K562 (cell line): Measurements from ENCODE around the gene SUOX. TPM values are rescaled to one million over a fixed set of nuclear protein-coding genes. Genes with fewer than 3 reads are reported as not detected.

ENCODE experiments used
- ASH1L ChIP-seq: fragments of 450-650 bp; IDR thresholded peaks from 2 replicates; pipeline ENCODE4 v1.6.1; 2018; ENCODE audit warnings: borderline replicate concordance, mild to moderate bottlenecking, low read depth; ENCODE audit not compliant: partially characterized antibody
- CBFB ChIP-seq: sonication (generic); formaldehyde crosslinking; IDR thresholded peaks from 2 replicates; pipeline ENCODE4 v1.4.0; 2020; ENCODE audit warnings: mild to moderate bottlenecking, missing genetic modification reagents
- CBX5 ChIP-seq: IDR thresholded peaks from 2 replicates; pipeline ENCODE4 v1.6.1; 2014; ENCODE audit warnings: low read depth, borderline replicate concordance
- DDX20 ChIP-seq: fragments of 450-650 bp; IDR thresholded peaks from 2 replicates; pipeline ENCODE4 v1.6.1; 2016; ENCODE audit warnings: missing genetic modification characterization, low read depth, mild to moderate bottlenecking, missing compliant biosample characterization, moderate library complexity
- ELF1 ChIP-seq: fragments of 200-800 bp; sonication (Bioruptor generic); IDR thresholded peaks from 2 replicates; pipeline ENCODE4 v1.6.1; 2016; ENCODE audit warnings: missing genetic modification characterization, missing compliant biosample characterization
- HNRNPL ChIP-seq: fragments of 200-400 bp; formaldehyde crosslinking; IDR thresholded peaks from 2 replicates; pipeline ENCODE4 v1.6.1; 2017; ENCODE audit warnings: low read depth, mild to moderate bottlenecking, low read length
- ILF3 ChIP-seq: fragments of 450-650 bp; IDR thresholded peaks from 2 replicates; pipeline ENCODE4 v1.6.1; 2018; ENCODE audit warnings: antibody characterized with exemption, mild to moderate bottlenecking, moderate library complexity, borderline replicate concordance
- MYC ChIP-seq, 2 experiments: fragments of 250-450 bp in 1 of 2; sonication (Bioruptor Pico) in 1 of 2; IDR thresholded peaks; 2 replicates each; pipeline versions ENCODE4 v1.5.1 to v1.6.1; 2012 to 2021; ENCODE audit warnings: low read depth in 2 of 2, borderline replicate concordance in 1 of 2, improper control_type of control experiment in 1 of 2, low read length in 1 of 2, mild to moderate bottlenecking in 1 of 2, moderate library complexity in 1 of 2
- POU5F1 ChIP-seq: fragments of 150-350 bp; IDR thresholded peaks from 2 replicates; pipeline ENCODE4 v1.6.1; 2014; ENCODE audit warnings: borderline replicate concordance, low read length, low read depth, mild to moderate bottlenecking; ENCODE audit not compliant: partially characterized antibody
- RBFOX2 ChIP-seq: fragments of 200-400 bp; formaldehyde crosslinking; IDR thresholded peaks from 2 replicates; pipeline ENCODE4 v1.6.1; 2017; ENCODE audit warnings: low read depth, mild to moderate bottlenecking, low read length, moderate library complexity
- SRSF9 ChIP-seq: fragments of 200-400 bp; formaldehyde crosslinking; IDR thresholded peaks from 2 replicates; pipeline ENCODE4 v1.6.1; 2017; ENCODE audit warnings: low read depth, low read length, borderline replicate concordance
- ZNF253 ChIP-seq: fragments of 250-450 bp; sonication (Bioruptor Pico); conservative IDR thresholded peaks from 2 replicates; pipeline ENCODE4 v1.6.1; 2021; ENCODE audit warnings: mild to moderate bottlenecking
- ZNF695 ChIP-seq: fragments of 450-650 bp; formaldehyde crosslinking; IDR thresholded peaks from 2 replicates; pipeline ENCODE4 v1.4.0; 2020; ENCODE audit warnings: mild to moderate bottlenecking, moderate library complexity
- polyA plus RNA-seq, 8 experiments: library from polyadenylated mRNA; depleted of rRNA in 4 of 8; stranded (reverse) in 5 of 8; unstranded in 3 of 8; fragments of >200 nt; fragmentation: Nextera tagmentation in 2 of 8; fragmentation: Illumina TruSeq in 1 of 8; extraction: Ambion mirVana in 2 of 8; extraction: Trizol in 1 of 8; gene quantifications; 2 replicates each; pipeline versions ENCODE4 v1.2.1 to v1.2.3, GENCODE V29; 2011 to 2014; ENCODE audit warnings: inconsistent platforms in 1 of 8, missing spikeins in 1 of 8
- total RNA-seq, 7 experiments: library from RNA; depleted of rRNA in 6 of 7; stranded (reverse); fragments of >200 nt in 6 of 7; fragmentation: Illumina TruSeq in 2 of 7; extraction: Trizol in 2 of 7; gene quantifications; 2 replicates each; pipeline versions ENCODE4 v1.2.1 to v1.2.3, GENCODE V29; 2011 to 2021; ENCODE audit warnings: low replicate concordance in 1 of 7
- TF ChIP-seq, protein P1 (sequence below), 3 experiments: IDR thresholded peaks in 2 of 3; conservative IDR thresholded peaks in 1 of 3; 2 replicates each; pipeline ENCODE4 v1.5.1; 2011 to 2012; ENCODE audit warnings: low read length in 3 of 3, mild to moderate bottlenecking in 3 of 3, control low read depth in 2 of 3, improper control_type of control experiment in 1 of 3, inconsistent platforms in 1 of 3, low read depth in 1 of 3, mixed read lengths in 1 of 3, moderate library complexity in 1 of 3; ENCODE audit not compliant: insufficient read depth in 2 of 3
- TF ChIP-seq, protein P2 (sequence below): sonication (generic); formaldehyde crosslinking; IDR thresholded peaks from 2 replicates; pipeline ENCODE4 v1.8.0; 2023; ENCODE audit warnings: mild to moderate bottlenecking, missing genetic modification reagents
- TF ChIP-seq, protein P3 (sequence below): sonication (generic); IDR thresholded peaks from 2 replicates; pipeline ENCODE4 v1.6.1; 2016
- TF ChIP-seq, protein P4 (sequence below): fragments of 450-650 bp; IDR thresholded peaks from 2 replicates; pipeline ENCODE4 v1.6.1; 2016; ENCODE audit warnings: missing biosample characterization, missing genetic modification characterization
- TF ChIP-seq, protein P5 (sequence below): fragments of 450-650 bp; IDR thresholded peaks from 2 replicates; pipeline ENCODE4 v1.6.1; 2014; ENCODE audit warnings: low read depth, mild to moderate bottlenecking, moderate library complexity, borderline replicate concordance

The SUOX gene
- total and polyA plus RNA-seq, 9 of the 15 experiments (the other 6 are each of a cell fraction or from before 2014, with no cell fraction given): 9.2 to 39.7 (median 25.4) TPM

DNA sequence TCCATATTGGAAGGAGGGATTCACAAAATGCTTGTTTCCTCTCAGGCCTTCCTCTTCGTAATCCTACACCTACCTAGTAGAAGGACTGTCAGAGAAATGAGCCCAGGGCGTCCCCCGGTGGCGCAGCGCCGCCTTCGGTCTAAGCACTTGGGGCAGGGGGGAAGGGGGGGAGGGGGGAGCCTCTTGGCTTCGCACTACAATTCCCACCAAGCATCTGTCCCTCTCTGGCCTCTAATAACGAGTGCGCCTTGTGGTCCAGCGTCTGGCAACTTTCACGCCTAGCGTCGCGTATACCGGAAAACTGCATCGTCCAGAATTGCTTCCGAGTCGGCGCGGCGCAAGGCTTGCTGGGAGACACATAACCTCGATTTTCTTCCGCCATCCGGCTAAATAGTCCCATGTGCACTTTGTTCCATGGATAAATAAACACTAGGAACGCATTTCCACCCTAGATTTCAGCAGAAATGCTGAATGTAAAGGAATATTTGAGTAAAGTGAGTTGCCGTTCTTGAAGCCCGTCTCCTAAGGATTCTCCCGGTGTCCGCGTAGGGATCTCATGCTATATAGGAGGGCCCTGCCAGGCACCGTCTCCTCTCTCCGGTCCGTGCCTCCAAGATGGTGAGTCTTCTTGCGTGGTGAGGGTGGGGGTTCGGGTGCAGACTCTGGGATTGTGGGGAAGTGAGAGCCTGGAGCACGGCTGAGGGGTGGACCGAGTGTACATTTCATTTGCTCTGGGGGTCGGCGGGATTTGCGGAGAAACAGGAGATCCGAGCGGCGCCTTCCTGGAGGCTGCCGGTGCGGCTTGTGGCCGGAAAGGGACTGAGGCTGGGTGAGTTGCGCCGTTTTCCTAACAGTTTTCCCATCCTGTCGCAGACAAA is 44.7 kb downstream of the SUOX start, which contains the start of gene RPS26 (continued):
- TF ChIP-seq, protein P1, sequence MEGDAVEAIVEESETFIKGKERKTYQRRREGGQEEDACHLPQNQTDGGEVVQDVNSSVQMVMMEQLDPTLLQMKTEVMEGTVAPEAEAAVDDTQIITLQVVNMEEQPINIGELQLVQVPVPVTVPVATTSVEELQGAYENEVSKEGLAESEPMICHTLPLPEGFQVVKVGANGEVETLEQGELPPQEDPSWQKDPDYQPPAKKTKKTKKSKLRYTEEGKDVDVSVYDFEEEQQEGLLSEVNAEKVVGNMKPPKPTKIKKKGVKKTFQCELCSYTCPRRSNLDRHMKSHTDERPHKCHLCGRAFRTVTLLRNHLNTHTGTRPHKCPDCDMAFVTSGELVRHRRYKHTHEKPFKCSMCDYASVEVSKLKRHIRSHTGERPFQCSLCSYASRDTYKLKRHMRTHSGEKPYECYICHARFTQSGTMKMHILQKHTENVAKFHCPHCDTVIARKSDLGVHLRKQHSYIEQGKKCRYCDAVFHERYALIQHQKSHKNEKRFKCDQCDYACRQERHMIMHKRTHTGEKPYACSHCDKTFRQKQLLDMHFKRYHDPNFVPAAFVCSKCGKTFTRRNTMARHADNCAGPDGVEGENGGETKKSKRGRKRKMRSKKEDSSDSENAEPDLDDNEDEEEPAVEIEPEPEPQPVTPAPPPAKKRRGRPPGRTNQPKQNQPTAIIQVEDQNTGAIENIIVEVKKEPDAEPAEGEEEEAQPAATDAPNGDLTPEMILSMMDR (IDR thresholded peaks at IDR 0.05 in 2 of 3, conservative IDR thresholded peaks at IDR 0.05 in 1 of 3; ENCODE audit: insufficient read depth in 2 of 3, low read depth in 1 of 3, low read length in 3 of 3): peak; percentile 42 to 82 (median 73)
- no peak for TF ChIP-seq SRSF9
- peak; percentile 84 for TF ChIP-seq POU5F1
- no peak for TF ChIP-seq ZNF695 (CRISPR knock-in tag)
- no peak for TF ChIP-seq HNRNPL
- TF ChIP-seq CBX5: no peak
- TF ChIP-seq, protein P2, sequence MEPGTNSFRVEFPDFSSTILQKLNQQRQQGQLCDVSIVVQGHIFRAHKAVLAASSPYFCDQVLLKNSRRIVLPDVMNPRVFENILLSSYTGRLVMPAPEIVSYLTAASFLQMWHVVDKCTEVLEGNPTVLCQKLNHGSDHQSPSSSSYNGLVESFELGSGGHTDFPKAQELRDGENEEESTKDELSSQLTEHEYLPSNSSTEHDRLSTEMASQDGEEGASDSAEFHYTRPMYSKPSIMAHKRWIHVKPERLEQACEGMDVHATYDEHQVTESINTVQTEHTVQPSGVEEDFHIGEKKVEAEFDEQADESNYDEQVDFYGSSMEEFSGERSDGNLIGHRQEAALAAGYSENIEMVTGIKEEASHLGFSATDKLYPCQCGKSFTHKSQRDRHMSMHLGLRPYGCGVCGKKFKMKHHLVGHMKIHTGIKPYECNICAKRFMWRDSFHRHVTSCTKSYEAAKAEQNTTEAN: no peak
- TF ChIP-seq, protein P3, sequence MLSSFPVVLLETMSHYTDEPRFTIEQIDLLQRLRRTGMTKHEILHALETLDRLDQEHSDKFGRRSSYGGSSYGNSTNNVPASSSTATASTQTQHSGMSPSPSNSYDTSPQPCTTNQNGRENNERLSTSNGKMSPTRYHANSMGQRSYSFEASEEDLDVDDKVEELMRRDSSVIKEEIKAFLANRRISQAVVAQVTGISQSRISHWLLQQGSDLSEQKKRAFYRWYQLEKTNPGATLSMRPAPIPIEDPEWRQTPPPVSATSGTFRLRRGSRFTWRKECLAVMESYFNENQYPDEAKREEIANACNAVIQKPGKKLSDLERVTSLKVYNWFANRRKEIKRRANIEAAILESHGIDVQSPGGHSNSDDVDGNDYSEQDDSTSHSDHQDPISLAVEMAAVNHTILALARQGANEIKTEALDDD: peak; percentile 54; the same call in 1 of the 2 replicates
- TF ChIP-seq ELF1 (tag): peak; percentile 98
- peak; percentile 83 for TF ChIP-seq MYC (IDR thresholded peaks at IDR 0.05; ENCODE audit: low read depth, low read length)
- peak; percentile 92; the same call in 1 of the 2 replicates for TF ChIP-seq MYC (CRISPR knock-in tag; IDR thresholded peaks at IDR 0.05; ENCODE audit: borderline replicate concordance, low read depth)
- peak; percentile 83 for TF ChIP-seq ASH1L
- peak; percentile 98 for TF ChIP-seq RBFOX2
- TF ChIP-seq, protein P4, sequence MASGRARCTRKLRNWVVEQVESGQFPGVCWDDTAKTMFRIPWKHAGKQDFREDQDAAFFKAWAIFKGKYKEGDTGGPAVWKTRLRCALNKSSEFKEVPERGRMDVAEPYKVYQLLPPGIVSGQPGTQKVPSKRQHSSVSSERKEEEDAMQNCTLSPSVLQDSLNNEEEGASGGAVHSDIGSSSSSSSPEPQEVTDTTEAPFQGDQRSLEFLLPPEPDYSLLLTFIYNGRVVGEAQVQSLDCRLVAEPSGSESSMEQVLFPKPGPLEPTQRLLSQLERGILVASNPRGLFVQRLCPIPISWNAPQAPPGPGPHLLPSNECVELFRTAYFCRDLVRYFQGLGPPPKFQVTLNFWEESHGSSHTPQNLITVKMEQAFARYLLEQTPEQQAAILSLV (tag): 0 out of 2 replicates have a peak, but pooled peaks have one; percentile 36
- peak; percentile 79 for TF ChIP-seq DDX20 (tag)
- no peak for TF ChIP-seq ZNF253 (CRISPR knock-in tag)
- TF ChIP-seq, protein P5, sequence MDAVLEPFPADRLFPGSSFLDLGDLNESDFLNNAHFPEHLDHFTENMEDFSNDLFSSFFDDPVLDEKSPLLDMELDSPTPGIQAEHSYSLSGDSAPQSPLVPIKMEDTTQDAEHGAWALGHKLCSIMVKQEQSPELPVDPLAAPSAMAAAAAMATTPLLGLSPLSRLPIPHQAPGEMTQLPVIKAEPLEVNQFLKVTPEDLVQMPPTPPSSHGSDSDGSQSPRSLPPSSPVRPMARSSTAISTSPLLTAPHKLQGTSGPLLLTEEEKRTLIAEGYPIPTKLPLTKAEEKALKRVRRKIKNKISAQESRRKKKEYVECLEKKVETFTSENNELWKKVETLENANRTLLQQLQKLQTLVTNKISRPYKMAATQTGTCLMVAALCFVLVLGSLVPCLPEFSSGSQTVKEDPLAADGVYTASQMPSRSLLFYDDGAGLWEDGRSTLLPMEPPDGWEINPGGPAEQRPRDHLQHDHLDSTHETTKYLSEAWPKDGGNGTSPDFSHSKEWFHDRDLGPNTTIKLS: peak; percentile 91
- TF ChIP-seq ILF3: 0 out of 2 replicates have a peak, but pooled peaks have one; percentile 19
- TF ChIP-seq CBFB (CRISPR knock-in tag): no peak
